GM21723 (cell line): ENCODE results near the gene MYO1A.
A peak's percentile ranks its signal among the peaks of the same experiment; 100 is the strongest.
"Not testable (repeated sequence)": the region's sequence is repeated elsewhere in the genome, so short reads cannot be mapped to it uniquely, and the experiment has no call there.

Source experiments
- ATAC-seq: cut with Tn5 transposase; IDR thresholded peaks from one replicate; pipeline ENCODE4 v1.9.1; 2021; ENCODE audit warnings: mild to moderate bottlenecking, moderate library complexity; ENCODE audit not compliant: unreplicated experiment

The MYO1A gene

GRCh38 chr12:57048423-57049118, 1.4 kb downstream of the MYO1A start:
- ATAC-seq, result no peak

GRCh38 chr12:57047981-57048380, 1.9 kb downstream of the MYO1A start:
- ATAC-seq, result no peak

DNA sequence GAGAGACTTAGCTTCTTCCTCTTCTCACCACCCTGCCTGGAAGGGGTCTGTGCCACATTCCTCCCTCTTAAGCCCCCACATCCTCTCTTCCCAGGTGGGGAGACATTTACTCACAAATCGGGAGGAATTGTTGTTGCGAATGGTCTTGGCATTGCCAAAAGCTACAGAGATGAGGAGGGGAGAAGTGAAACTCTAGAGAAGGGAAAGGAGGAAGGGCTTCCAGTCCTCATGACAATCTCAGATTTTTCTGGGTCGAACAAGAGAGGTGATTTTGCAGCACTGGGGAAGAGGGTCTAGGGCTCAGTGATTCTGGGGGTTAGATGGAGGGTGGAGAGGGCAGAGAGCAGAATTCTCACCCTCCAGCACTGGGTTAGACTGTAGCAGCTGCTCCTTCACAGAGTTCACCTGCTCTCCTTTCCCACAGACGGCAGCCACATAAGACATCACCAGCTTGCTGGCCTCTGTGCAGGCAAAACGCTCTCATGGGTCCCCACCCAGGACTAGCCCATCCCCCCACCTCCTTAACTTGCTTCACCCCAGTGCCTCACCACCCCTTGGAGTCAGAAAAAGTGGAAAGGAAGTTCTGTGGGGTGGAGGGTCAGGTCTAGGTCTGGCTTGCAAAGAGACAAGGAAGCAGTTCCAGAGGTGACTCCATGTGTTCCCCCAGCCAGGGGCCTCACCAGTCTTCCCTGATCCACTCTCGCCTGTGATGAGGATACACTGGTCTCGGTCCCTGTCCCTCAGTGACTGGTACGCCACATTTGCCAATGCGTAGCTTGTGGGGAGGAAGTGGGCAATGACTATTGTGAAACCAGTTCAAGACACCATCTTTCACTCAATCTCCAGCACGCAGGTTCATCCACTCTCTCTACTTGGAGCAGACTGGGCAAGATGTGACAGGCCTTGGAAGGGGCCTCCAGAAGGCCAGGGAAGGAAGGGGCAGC, 2.7 kb downstream of the MYO1A start:
- ATAC-seq, result no peak

- no peak for ATAC-seq
Measured at GRCh38 chr12:57046086-57046791, 3.7 kb downstream of the MYO1A start.

DNA sequence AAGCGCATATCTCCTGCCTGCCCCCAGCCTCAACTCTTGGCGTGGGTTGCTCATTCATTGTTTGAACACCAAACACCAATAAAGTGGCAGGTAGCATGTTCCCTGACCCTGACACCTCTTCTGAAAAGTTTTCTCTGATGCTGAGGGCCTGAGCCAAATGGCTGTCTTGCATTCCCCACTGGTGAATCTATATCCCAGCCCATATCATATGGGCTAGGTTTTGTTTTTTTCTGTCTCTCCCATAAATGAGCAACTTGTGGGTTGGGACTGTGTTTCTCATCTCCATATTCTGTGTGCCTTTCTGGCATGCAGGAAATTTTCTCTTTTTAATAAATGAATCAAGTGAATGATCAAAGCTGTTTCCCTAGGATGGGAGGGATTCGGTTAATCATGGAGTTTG, 5.0 kb downstream of the MYO1A start:
- ATAC-seq, result no peak

DNA sequence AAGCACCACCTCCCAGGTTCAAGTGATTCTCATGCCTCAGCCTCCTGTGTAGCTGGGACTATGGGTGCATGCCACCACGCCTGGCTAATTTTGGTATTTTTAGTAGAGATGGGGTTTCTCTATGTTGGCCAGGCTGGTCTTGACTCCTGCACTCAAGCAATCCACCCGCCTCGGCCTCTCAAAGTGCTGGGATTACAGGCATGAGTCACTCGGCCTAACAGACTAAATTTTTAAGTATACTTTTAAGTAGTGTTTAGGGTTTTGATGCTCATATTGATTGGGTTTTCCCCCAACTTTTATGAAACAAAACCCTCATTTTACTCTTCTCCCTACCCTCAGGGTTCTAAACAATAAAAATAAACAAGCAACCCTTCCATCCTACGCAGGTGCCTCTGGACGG, 5.5 kb downstream of the MYO1A start:
- ATAC-seq, result no peak

GRCh38 chr12:57042695-57043094, 7.2 kb downstream of the MYO1A start:
- no peak for ATAC-seq

- no peak for ATAC-seq
Measured at GRCh38 chr12:57040750-57041149, 9.2 kb downstream of the MYO1A start.

- no peak for ATAC-seq
Measured at GRCh38 chr12:57040211-57040610, 9.7 kb downstream of the MYO1A start.

- ATAC-seq, result no peak
Measured at GRCh38 chr12:57039016-57039798, 10.7 kb downstream of the MYO1A start.

- ATAC-seq, result no peak
Measured at GRCh38 chr12:57037264-57037663, 12.7 kb downstream of the MYO1A start.

GRCh38 chr12:57033431-57033830, 16.5 kb downstream of the MYO1A start:
- no peak for ATAC-seq

DNA sequence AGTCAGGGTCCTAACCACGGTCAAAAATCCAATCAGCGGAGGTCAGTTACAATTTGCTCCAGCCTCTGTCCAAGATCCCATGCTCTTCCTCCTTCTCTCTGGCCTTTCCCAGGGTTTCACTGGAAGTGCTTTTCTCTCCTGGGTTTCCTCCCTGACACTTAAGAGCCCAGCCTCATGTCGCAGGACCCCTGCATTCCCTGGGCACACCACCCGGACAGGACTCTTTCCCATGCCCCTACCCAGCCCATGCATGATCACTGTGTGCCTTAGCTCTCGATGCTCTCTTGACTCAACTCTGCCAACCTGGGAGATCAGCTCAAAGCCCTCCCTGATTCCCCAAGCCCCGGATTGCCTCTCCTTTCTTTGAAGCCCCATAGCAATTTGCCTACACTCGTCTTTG, 18.1 kb downstream of the MYO1A start:
- no peak for ATAC-seq

GRCh38 chr12:57031138-57031725, 18.7 kb downstream of the MYO1A start:
- peak; percentile 62 for ATAC-seq

GRCh38 chr12:57029457-57029856, 20.5 kb downstream of the MYO1A start:
- no peak for ATAC-seq

GRCh38 chr12:57027805-57028153, 22.1 kb downstream of the MYO1A start:
- ATAC-seq, result no peak

GRCh38 chr12:57027011-57027804, 22.7 kb downstream of the MYO1A start:
- ATAC-seq, result no peak

DNA sequence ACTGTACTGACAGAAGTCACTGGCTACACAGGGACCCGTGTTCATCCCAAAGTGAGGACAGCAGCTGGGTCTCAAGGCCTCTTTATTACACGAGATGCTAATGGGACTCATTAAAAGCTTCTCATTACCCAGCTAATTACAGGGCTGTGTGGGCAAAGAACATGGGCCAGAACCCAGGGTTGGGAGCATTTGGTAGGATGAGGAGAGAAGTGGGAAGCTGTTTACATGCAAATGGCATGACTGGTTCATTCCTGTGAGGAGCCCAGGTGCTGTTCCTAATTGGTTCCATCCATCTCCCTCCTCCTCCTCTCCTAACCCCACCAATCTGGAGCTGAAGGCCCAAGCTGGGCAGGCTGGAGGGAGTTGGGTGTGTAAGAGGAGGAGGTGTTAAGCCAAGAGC, 24.7 kb downstream of the MYO1A start:
- no peak for ATAC-seq

- ATAC-seq, result not testable (repeated sequence)
Measured at GRCh38 chr12:57022324-57022723, 27.6 kb downstream of the MYO1A start.
